CD4-positive, alpha-beta T cell (primary cell): Measurements from ENCODE around the gene ARHGAP25. TPM values are rescaled to one million over a fixed set of nuclear protein-coding genes. Genes with fewer than 3 reads are reported as not detected.

Source experiments
- ATAC-seq: fragments of 200-7000 bp; cut with Tn5 transposase; one replicate; pipeline ENCODE4 v1.10.0; 2022; ENCODE audit warnings: mild to moderate bottlenecking; ENCODE audit not compliant: poor library complexity
- CTCF ChIA-PET: fragments of 350-600 bp; sonication (Branson Sonifier 250); formaldehyde crosslinking; loops from one replicate; lab custom pipeline; 2021; ENCODE audit warnings: antibody characterized with exemption, inconsistent platforms; lab: Charles Lee
- POLR2A ChIA-PET: fragments of 350-600 bp; sonication (Branson Sonifier 250); formaldehyde crosslinking; loops from one replicate; lab custom pipeline; 2021; ENCODE audit warnings: antibody characterized with exemption, inconsistent platforms; lab: Charles Lee
- DNase-seq, 14 experiments: peaks; one replicate each; pipeline ENCODE4 v3.0.0-alpha.2; 2013 to 2020; ENCODE audit warnings: mixed read lengths in 2 of 14
- H3K27ac ChIP-seq, 2 donors: one replicate each; pipeline versions ENCODE4 v1.5.1 to v1.7.0; 2013; ENCODE audit warnings: low read length in 2 of 2, low read depth in 1 of 2, mild to moderate bottlenecking in 1 of 2
- H3K27me3 ChIP-seq, 2 experiments: 1 replicate in 1 of 2; 2 replicates in 1 of 2; pipeline versions ENCODE4 v1.6.1 to v1.7.0; 2013; ENCODE audit warnings: low read length in 2 of 2, control low read depth in 1 of 2, mild to moderate bottlenecking in 1 of 2, moderate library complexity in 1 of 2; ENCODE audit not compliant: insufficient read depth in 2 of 2, control insufficient read depth in 1 of 2
- H3K36me3 ChIP-seq: one replicate; pipeline ENCODE4 v1.6.1; 2013; ENCODE audit warnings: low read length, control low read depth; ENCODE audit not compliant: insufficient read depth
- H3K4me1 ChIP-seq: one replicate; pipeline ENCODE4 v1.6.1; 2013; ENCODE audit warnings: low read length, control low read depth; ENCODE audit not compliant: insufficient read depth
- H3K4me3 ChIP-seq: one replicate; pipeline ENCODE4 v1.5.1; 2013; ENCODE audit warnings: mild to moderate bottlenecking, low read length, moderate library complexity
- H3K9me3 ChIP-seq, 2 experiments: 1 replicate in 1 of 2; 2 replicates in 1 of 2; pipeline versions ENCODE4 v1.6.1 to v1.7.0; 2013; ENCODE audit warnings: low read length in 2 of 2, mild to moderate bottlenecking in 2 of 2, control low read depth in 1 of 2, moderate library complexity in 1 of 2; ENCODE audit not compliant: control insufficient read depth in 1 of 2, insufficient read depth in 1 of 2
- H3K27ac Mint-ChIP-seq: one replicate; pipeline ENCODE4 v1.8.0; 2020; ENCODE audit warnings: mixed read lengths
- H3K27me3 Mint-ChIP-seq: one replicate; pipeline ENCODE4 v1.8.0; 2021; ENCODE audit warnings: mixed read lengths
- H3K36me3 Mint-ChIP-seq: one replicate; pipeline ENCODE4 v1.8.0; 2021; ENCODE audit warnings: low read depth, mixed read lengths
- H3K4me1 Mint-ChIP-seq: one replicate; pipeline ENCODE4 v1.8.0; 2021; ENCODE audit warnings: low read depth, mixed read lengths
- H3K4me3 Mint-ChIP-seq: one replicate; pipeline ENCODE4 v1.8.0; 2020; ENCODE audit warnings: mild to moderate bottlenecking, mixed read lengths
- H3K9me3 Mint-ChIP-seq: one replicate; pipeline ENCODE4 v1.8.0; 2020; ENCODE audit warnings: mixed read lengths
- intact Hi-C, 2 experiments: fragments of 100-400 bp; cut with DNase I in 1 of 2; cut with micrococcal nuclease in 1 of 2; formaldehyde crosslinking; loops; one replicate each; pipeline versions ENCODE4 v1.15.1 to v1.9.0; 2023 to 2025; cut with DNase I, micrococcal nuclease
- total RNA-seq, 174 experiments: library from RNA in 2 of 174; stranded (reverse) in 2 of 174; gene quantifications; one replicate each; pipeline ENCODE4 v1.2.3 and lab custom pipeline; 2021 to 2026
- TF ChIP-seq, protein P1 (sequence below): fragments of 200-600 bp; IDR thresholded peaks from one replicate; pipeline ENCODE4 v1.8.0; 2022; ENCODE audit warnings: antibody characterized with exemption, mild to moderate bottlenecking

ARHGAP25 gene
- total RNA-seq, 2 experiments from 2014 or later, result 39.3 to 41.8 TPM

DNA sequence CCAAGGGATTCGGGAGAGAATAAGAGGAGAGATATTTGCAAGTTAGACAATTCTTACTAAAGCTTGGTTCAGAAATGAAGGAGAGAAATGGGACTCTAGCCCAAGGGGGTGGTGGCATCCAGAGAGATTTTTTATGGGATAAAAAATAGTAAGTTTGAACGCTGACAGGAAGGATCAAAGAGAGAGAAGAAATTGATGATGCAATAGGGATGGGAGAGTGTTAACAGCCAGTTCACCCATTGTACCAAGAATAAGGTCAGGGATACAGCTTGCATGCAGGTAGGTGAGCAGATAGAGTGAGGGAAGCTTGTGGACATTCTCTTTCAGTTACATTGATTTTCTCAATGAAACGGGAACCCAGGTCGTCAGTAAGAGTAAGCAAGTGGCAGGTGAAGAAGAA lies 1.2 kb upstream of the ARHGAP25 start:
- H3K9me3 Mint-ChIP-seq, result no peaks in the 10 kb centered on the region
- Histone ChIP-seq H3K4me3 (no peak overlapping the region), H3K27me3 (no peaks in the 10 kb centered on the region), H3K4me1 (peaks cover 36% of the 10 kb centered on the region), H3K27ac (peak overlapping the region; percentile 72 to 81), H3K9me3 (no peaks in the 10 kb centered on the region), H3K36me3 (no peaks in the 10 kb centered on the region)
- ChIA-PET CTCF (interaction anchor here (1.0 to 4.6 kb wide), 8 partner anchors 12 to 192 kb away, joined by 3 to 35 read pairs (median 4); no protein-coding TSS in a partner anchor), POLR2A (interaction anchor here (1.0 to 3.6 kb wide), 14 partner anchors 11 to 267 kb away, joined by 3 to 54 read pairs (median 10); partner anchors contain the start of genes APLF and FBXO48)
- no peaks in the 10 kb centered on the region for H3K27me3 Mint-ChIP-seq
- DNase-seq, result no peak
- no peak overlapping the region for H3K4me3 Mint-ChIP-seq
- H3K4me1 Mint-ChIP-seq, result peaks cover 33% of the 10 kb centered on the region
- H3K36me3 Mint-ChIP-seq, result peaks cover 16% of the 10 kb centered on the region
- intact Hi-C loops, result no loop called here
- TF ChIP-seq, protein P1, sequence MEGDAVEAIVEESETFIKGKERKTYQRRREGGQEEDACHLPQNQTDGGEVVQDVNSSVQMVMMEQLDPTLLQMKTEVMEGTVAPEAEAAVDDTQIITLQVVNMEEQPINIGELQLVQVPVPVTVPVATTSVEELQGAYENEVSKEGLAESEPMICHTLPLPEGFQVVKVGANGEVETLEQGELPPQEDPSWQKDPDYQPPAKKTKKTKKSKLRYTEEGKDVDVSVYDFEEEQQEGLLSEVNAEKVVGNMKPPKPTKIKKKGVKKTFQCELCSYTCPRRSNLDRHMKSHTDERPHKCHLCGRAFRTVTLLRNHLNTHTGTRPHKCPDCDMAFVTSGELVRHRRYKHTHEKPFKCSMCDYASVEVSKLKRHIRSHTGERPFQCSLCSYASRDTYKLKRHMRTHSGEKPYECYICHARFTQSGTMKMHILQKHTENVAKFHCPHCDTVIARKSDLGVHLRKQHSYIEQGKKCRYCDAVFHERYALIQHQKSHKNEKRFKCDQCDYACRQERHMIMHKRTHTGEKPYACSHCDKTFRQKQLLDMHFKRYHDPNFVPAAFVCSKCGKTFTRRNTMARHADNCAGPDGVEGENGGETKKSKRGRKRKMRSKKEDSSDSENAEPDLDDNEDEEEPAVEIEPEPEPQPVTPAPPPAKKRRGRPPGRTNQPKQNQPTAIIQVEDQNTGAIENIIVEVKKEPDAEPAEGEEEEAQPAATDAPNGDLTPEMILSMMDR, result no peak
- ATAC-seq, result no peak
- H3K27ac Mint-ChIP-seq, result no peak overlapping the region

DNA sequence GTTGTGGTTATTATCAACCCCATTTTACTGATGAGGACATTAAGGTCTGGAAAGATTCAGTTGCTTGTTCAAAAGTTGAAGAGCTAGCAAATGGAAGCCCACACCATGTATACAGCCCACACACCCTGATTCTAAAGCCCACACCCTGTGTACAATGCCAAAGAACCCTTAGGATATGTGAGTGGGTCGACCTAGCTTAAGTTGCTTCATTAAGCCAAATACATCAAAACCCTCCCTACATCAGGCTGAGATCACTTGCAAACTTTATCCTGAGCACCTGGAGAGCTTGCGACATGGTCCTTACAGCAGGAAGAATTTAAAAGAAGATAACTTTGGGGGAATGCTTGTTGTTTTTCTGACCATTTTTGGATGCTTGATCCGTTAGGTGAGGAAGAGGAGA lies 435 bp upstream of the ARHGAP25 start:
- POLR2A ChIA-PET, result interaction anchor here (0.9 to 3.6 kb wide), 22 partner anchors 9 to 268 kb away, joined by 3 to 54 read pairs (median 8); partner anchors contain the start of genes APLF and FBXO48
- H3K36me3 ChIP-seq, result peaks cover 4% of the 10 kb centered on the region
- peak in 1 of 14 experiments; percentile 7 for DNase-seq

DNA sequence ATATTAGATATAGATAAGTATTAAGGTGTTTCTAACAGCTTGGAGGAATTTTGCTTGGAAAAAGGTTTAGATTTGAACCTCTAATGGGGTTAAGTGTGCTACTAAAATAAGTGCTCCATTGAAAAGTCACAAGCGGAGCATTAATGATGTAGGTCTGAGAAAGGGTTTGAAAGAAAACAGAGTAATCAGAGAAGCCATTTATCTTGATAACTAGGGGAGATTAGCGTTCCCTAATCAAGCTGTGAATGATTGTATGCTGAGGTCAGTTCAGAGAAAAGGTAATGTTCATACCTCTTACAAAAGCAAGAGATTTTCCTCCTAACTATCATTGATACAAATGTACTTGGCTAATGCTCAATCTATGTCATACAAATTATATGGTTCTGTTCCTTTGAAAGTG lies 1.5 kb downstream of the ARHGAP25 start:
- DNase-seq (no peak), ATAC-seq (no peak)
- TF ChIP-seq, protein P1, result no peak
- Histone ChIP-seq H3K4me1 (peaks cover 60% of the 10 kb centered on the region), H3K27ac (peak overlapping the region; percentile 77 to 81), H3K36me3 (peaks cover 16% of the 10 kb centered on the region), H3K4me3 (peak overlapping the region; percentile 73), H3K9me3 (no peaks in the 10 kb centered on the region), H3K27me3 (no peaks in the 10 kb centered on the region)
- intact Hi-C loops, result loop anchor here (2.0 to 5.0 kb wide), 3 partner anchors 15 to 269 kb away; partner anchors contain the start of genes APLF (in 1 of the 2) and FBXO48 (in 1 of the 2)
- Mint-ChIP-seq H3K27me3 (no peaks in the 10 kb centered on the region), H3K9me3 (no peaks in the 10 kb centered on the region), H3K36me3 (peaks cover 32% of the 10 kb centered on the region), H3K27ac (no peak overlapping the region), H3K4me1 (peaks cover 47% of the 10 kb centered on the region), H3K4me3 (no peak overlapping the region)
- ChIA-PET CTCF (interaction anchor here (0.8 to 1.6 kb wide), 3 partner anchors 16 to 40 kb away, joined by 3 to 4 read pairs (median 3); no protein-coding TSS in a partner anchor), POLR2A (interaction anchor here (1.0 to 1.6 kb wide), 4 partner anchors 18 to 189 kb away, joined by 3 to 5 read pairs (median 3); no protein-coding TSS in a partner anchor)

More for the DNA sequence above, 435 bp upstream of the ARHGAP25 start:
- Histone ChIP-seq H3K9me3 (no peaks in the 10 kb centered on the region), H3K4me1 (peaks cover 42% of the 10 kb centered on the region), H3K4me3 (peak overlapping the region; percentile 73), H3K27me3 (no peaks in the 10 kb centered on the region), H3K27ac (peak overlapping the region; percentile 72 to 81)
- TF ChIP-seq, protein P1, result no peak
- Mint-ChIP-seq H3K4me3 (no peak overlapping the region), H3K27me3 (no peaks in the 10 kb centered on the region), H3K4me1 (peaks cover 34% of the 10 kb centered on the region), H3K27ac (no peak overlapping the region), H3K9me3 (no peaks in the 10 kb centered on the region), H3K36me3 (peaks cover 16% of the 10 kb centered on the region)
- intact Hi-C loops, result loop anchor here in 1 of 2 experiments (2.0 kb wide), 2 partner anchors 13 to 33 kb away; no protein-coding TSS in a partner anchor
- no peak for ATAC-seq
- CTCF ChIA-PET, result interaction anchor here (1.0 to 4.6 kb wide), 9 partner anchors 11 to 271 kb away, joined by 3 to 35 read pairs (median 3); no protein-coding TSS in a partner anchor
